ENCODE data around the gene RBM12. TPM values are rescaled to one million over a fixed set of nuclear protein-coding genes. Genes with fewer than 3 reads are reported as not detected.
A peak's percentile ranks its signal among the peaks of the same experiment; 100 is the strongest.

Gene RBM12
- total RNA-seq, 1 donor from 2014 or later = 72.5 TPM

DNA sequence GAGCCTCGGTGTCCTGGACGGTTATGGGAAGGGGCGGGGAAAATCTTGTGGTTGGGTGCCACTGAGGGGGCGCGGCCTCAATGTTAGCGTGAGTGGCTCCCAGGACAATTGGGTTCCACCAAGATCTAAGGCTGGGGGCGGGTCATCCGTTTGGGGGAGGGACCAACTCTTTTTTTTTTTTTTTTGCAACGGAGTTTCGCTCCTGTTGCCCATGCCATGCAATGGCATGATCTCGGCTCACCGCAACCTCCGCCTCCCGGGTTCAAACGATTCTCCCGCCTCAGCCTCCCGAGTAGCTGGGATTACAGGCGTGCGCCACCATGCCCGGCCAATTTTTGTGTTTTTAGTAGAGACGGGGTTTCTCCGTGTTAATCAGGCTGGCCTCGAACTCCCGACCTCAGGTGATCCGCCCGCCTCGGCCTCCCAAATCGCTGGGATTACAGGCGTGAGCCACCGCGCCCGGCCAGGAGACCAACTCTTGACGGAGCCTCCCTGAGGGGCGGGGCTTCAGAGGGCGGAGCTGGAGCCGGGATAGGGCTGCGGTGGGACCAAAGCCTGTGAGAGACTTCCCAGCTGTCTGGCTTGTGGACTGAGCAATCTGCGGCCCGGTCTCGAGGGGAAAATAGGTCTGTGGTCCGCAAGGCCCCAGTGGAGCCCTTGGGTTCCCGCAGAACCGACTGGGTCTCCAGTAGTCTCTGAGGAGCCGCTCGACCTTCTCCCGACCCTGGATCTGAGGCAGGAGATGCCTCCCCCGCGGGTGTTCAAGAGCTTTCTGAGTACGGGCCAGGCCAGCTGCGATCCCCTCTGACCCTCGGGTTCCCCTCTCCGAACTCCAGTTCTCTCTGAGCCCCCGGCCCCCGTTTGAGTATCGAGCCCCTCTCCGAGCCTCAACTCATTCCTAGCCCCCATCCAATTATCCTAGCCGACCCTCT is 48.0 kb downstream of the RBM12 start:
- no peaks in the 10 kb centered on the region for H3K27me3 ChIP-seq
- DNase-seq (peak; percentile 95), ATAC-seq (peak; percentile 56)
- H3K27ac ChIP-seq = peak overlapping the region; percentile 74
- TF ChIP-seq, protein P1, sequence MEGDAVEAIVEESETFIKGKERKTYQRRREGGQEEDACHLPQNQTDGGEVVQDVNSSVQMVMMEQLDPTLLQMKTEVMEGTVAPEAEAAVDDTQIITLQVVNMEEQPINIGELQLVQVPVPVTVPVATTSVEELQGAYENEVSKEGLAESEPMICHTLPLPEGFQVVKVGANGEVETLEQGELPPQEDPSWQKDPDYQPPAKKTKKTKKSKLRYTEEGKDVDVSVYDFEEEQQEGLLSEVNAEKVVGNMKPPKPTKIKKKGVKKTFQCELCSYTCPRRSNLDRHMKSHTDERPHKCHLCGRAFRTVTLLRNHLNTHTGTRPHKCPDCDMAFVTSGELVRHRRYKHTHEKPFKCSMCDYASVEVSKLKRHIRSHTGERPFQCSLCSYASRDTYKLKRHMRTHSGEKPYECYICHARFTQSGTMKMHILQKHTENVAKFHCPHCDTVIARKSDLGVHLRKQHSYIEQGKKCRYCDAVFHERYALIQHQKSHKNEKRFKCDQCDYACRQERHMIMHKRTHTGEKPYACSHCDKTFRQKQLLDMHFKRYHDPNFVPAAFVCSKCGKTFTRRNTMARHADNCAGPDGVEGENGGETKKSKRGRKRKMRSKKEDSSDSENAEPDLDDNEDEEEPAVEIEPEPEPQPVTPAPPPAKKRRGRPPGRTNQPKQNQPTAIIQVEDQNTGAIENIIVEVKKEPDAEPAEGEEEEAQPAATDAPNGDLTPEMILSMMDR (IDR thresholded peaks at IDR 0.05) = no peak
- H3K4me1 ChIP-seq = peaks cover 23% of the 10 kb centered on the region
- peaks cover 11% of the 10 kb centered on the region for H3K36me3 ChIP-seq
- intact Hi-C loops (cut with DNase I) = no loop called here
- H3K4me3 ChIP-seq = peak overlapping the region; percentile 56
- H3K9me3 ChIP-seq = no peaks in the 10 kb centered on the region

DNA sequence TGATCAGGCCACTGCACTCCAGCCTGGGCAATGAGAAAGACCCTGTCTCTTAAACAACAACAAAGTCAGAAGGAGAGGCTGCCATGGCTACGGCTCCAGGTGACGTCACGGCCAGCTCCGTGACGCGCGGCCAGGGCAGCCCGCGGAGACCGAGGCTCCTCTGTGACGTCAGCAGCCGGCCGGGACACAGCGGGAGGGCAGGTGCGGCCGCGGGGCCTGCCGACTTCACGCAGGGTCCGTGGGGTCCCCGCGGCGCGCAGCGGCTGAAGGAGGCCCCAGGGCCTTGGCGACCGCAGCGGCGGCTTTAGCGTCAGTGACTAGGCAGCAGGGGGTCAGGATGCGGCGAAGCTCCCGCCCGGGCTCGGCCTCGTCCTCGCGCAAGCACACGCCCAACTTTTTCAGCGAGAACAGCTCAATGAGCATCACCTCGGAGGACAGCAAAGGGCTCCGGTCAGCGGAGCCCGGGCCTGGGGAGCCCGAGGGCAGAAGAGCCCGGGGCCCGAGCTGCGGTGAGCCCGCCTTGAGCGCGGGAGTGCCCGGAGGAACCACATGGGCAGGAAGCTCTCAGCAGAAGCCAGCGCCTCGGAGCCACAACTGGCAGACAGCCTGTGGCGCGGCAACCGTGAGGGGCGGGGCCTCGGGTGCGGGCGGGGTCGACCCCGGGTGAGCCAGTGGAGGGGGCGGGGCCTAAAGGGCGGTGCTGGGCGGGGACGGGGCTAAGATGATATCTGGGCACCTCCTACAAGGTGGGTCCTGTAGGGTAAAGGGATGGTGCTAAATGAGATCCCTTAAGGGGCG is 48.8 kb downstream of the RBM12 start, which contains the start of gene SPAG4:
Gene SPAG4, plus strand, starts transcription at position 163 of the 798 bp plus-strand sequence. Its CDS starts 175 bp downstream, at position 338.
- peak within 1 kb of the TSS; percentile 56 for H3K4me3 ChIP-seq
- ATAC-seq (peak; percentile 96), DNase-seq (peak; percentile 100)
- intact Hi-C loops (cut with DNase I) = no loop called here
- H3K36me3 ChIP-seq = peaks cover 2% of the 10 kb centered on the region
- TF ChIP-seq, protein P1 (IDR thresholded peaks at IDR 0.05) = no peak
- H3K9me3 ChIP-seq = no peaks in the 10 kb centered on the region
- H3K27me3 ChIP-seq = no peaks in the 10 kb centered on the region
- H3K27ac ChIP-seq = peak within 1 kb of the TSS; percentile 91
- H3K4me1 ChIP-seq = peaks cover 23% of the 10 kb centered on the region

DNA sequence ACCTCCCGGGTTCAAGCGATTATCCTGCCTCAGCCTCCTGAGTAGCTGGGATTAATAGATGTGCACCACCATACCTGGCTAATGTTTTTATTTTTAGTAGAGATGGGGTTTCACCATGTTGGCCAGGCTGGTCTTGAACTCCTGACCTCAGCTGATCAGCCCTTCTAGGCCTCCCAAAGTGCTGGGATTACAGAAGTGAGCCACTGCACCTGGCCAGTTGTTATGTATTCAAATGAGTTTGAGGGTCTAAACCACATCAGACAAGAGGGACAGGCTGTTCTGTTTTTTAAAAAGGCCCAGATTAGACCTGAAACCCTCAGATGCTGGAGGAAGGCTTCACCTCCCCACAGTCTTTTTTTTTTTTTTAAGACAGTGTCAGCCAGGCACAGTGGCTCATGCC is 53.2 kb downstream of the RBM12 start:
- TF ChIP-seq, protein P1 (IDR thresholded peaks at IDR 0.05) = no peak
- Histone ChIP-seq H3K9me3 (no peaks in the 10 kb centered on the region), H3K27ac (no peak overlapping the region), H3K36me3 (no peaks in the 10 kb centered on the region), H3K4me3 (no peak overlapping the region), H3K27me3 (no peaks in the 10 kb centered on the region), H3K4me1 (peaks cover 5% of the 10 kb centered on the region)
- ATAC-seq = no peak
- intact Hi-C loops (cut with DNase I) = no loop called here
- no peak for DNase-seq

DNA sequence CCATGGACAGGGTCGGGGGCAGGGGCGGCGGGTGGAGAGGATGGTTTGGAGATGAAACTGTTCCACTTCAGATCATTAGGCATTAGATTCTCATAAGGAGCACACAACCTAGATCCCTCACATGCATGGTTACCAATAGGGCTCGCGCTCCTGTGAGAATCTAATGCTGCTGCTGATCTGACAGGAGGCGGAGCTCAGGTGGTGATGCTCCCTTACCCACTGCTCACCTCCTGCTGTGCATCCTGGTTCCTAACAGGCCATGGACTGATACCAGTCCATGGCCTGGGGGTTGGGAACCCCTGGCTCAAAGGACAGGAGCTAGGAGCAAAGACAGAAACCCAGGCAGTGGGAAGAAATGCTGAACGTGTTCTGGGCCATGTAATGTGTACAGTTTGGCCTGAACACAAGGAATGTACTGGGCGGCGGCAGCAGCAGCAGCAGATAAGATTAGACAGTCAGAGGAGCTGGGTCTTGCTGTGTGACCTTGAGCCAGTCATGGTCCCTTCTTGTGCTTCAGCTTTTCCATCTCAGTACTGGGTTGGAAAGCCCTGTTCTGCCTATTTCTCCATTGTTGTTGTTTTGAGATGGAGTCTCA is 53.8 kb downstream of the RBM12 start:
- intact Hi-C loops (cut with DNase I) = no loop called here
- Histone ChIP-seq H3K27ac (no peak overlapping the region), H3K4me3 (no peak overlapping the region), H3K4me1 (peaks cover 5% of the 10 kb centered on the region), H3K9me3 (no peaks in the 10 kb centered on the region), H3K36me3 (no peaks in the 10 kb centered on the region), H3K27me3 (no peaks in the 10 kb centered on the region)
- DNase-seq (no peak), ATAC-seq (no peak)
- TF ChIP-seq, protein P1 (IDR thresholded peaks at IDR 0.05) = no peak

DNA sequence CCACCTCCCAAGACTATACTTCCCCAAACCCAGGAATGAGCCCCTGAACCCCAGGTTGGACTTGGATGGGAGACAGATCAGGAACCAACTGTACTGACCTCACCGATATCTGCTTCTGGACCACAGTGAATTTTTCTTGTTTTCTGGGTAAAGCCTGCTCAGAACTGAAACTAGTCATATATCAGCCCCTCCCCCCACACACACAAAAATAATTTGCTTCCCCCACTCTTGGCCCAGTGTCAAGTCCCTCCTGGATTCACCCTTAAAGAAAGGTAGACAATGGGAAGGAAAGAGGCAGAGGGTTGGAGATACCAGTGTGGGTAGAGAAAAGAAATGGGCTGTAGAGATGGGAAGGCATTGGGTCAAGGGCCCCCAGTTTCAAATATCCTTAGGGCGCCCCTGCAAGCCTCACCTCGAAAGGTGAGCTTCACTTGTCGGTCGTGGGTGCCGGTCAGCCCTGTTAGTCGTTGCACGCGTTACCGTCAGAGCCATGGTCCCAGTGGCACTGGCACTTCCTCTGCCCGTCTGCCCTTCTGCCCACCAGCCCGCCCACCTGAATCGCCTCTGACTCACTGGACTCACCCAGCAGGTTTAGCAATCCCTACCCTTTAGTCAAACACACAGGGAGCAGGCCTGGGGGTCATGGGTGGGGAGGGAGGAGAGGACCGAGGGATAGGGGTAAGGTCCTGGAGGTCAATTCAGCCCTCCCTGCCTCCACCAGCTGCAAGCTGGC is 57.5 kb downstream of the RBM12 start:
- Histone ChIP-seq H3K9me3 (no peaks in the 10 kb centered on the region), H3K4me3 (no peak overlapping the region), H3K27me3 (no peaks in the 10 kb centered on the region), H3K27ac (no peak overlapping the region), H3K36me3 (no peaks in the 10 kb centered on the region), H3K4me1 (no peaks in the 10 kb centered on the region)
- DNase-seq = peak; percentile 85
- TF ChIP-seq, protein P1 (IDR thresholded peaks at IDR 0.05) = no peak
- intact Hi-C loops (cut with DNase I) = no loop called here
- ATAC-seq = peak; percentile 82

Measured in upper lobe of right lung (tissue), 1 donor.